H1 (cell line): ENCODE measurements around the gene CBLN3. TPM values are rescaled to one million over a fixed set of nuclear protein-coding genes. Genes with fewer than 3 reads are reported as not detected.

ENCODE experiments used
- CTCF ChIA-PET: fragments of 300-600 bp; sonication (Branson Sonifier 250); formaldehyde crosslinking; loops from one replicate; lab custom pipeline; 2021; ENCODE audit not compliant: partially characterized antibody; lab: Charles Lee
- POLR2A ChIA-PET: fragments of 300-600 bp; sonication (Branson Sonifier 250); formaldehyde crosslinking; loops from one replicate; lab custom pipeline; 2021; ENCODE audit warnings: inconsistent platforms; ENCODE audit not compliant: partially characterized antibody; lab: Charles Lee
- DNase-seq, 2 experiments: peaks; one replicate each; pipeline versions ENCODE4 v3.0.0 to v3.0.0-alpha.2; 2010 to 2022; ENCODE audit warnings: low spot score in 2 of 2, low read depth in 1 of 2, mixed read lengths in 1 of 2
- FAIRE-seq: peaks from 2 replicates; lab custom pipeline; 2011; peaks lifted over from hg19 to GRCh38; lab: Jason Lieb, UNC
- H2AFZ ChIP-seq: 2 replicates; pipeline ENCODE4 v1.8.1; 2012; ENCODE audit warnings: low read length, inconsistent platforms
- H2AK5ac ChIP-seq: 2 replicates; pipeline ENCODE4 v1.6.1; 2013; ENCODE audit warnings: low read depth, low read length
- H2BK120ac ChIP-seq: replicated peaks from 2 replicates; pipeline ENCODE3; 2013; ENCODE audit warnings: low read depth, low read length, inconsistent platforms
- H2BK12ac ChIP-seq: 2 replicates; pipeline ENCODE4 v1.6.1; 2013; ENCODE audit warnings: low read depth, low read length
- H2BK15ac ChIP-seq: 2 replicates; pipeline ENCODE4 v1.6.1; 2013; ENCODE audit warnings: low read length
- H2BK20ac ChIP-seq: 2 replicates; pipeline ENCODE4 v1.6.1; 2013; ENCODE audit warnings: low read length
- H2BK5ac ChIP-seq: 2 replicates; pipeline ENCODE4 v1.6.1; 2013; ENCODE audit warnings: low read depth, low read length
- H3K14ac ChIP-seq: 2 replicates; pipeline ENCODE4 v1.6.1; 2013; ENCODE audit warnings: inconsistent platforms; ENCODE audit not compliant: insufficient read length
- H3K18ac ChIP-seq: 2 replicates; pipeline ENCODE4 v1.6.1; 2013; ENCODE audit warnings: low read length; ENCODE audit errors: extremely low read depth
- H3K23ac ChIP-seq: 2 replicates; pipeline ENCODE4 v1.6.1; 2013; ENCODE audit warnings: inconsistent platforms; ENCODE audit not compliant: insufficient read length
- H3K23me2 ChIP-seq: 2 replicates; pipeline ENCODE4 v1.6.1; 2013; ENCODE audit warnings: low read depth, low read length
- H3K27ac ChIP-seq: 2 replicates; pipeline ENCODE4 v1.6.1; 2011; ENCODE audit warnings: low read depth, low read length, inconsistent platforms
- H3K27me3 ChIP-seq, 4 experiments: replicated peaks in 1 of 4; 1 replicate in 1 of 4; 2 replicates in 3 of 4; pipeline versions ENCODE4 v1.6.1 to v1.8.1; 2011 to 2013; ENCODE audit warnings: low read length in 3 of 4, mild to moderate bottlenecking in 3 of 4, inconsistent platforms in 2 of 4, mixed read lengths in 2 of 4, moderate library complexity in 1 of 4; ENCODE audit not compliant: control insufficient read depth in 3 of 4, insufficient read depth in 3 of 4; ENCODE audit errors: extremely low read depth in 1 of 4
- H3K36me3 ChIP-seq, 4 experiments: 2 replicates each; pipeline versions ENCODE4 v1.6.1 to v1.8.1; 2011 to 2013; ENCODE audit warnings: mild to moderate bottlenecking in 4 of 4, low read length in 3 of 4, moderate library complexity in 2 of 4, control low read depth in 1 of 4, inconsistent platforms in 1 of 4; ENCODE audit not compliant: insufficient read depth in 4 of 4, control insufficient read depth in 2 of 4
- H3K4ac ChIP-seq: replicated peaks from 2 replicates; pipeline ENCODE3; 2013; ENCODE audit warnings: low read length, low read depth, mixed read lengths, inconsistent platforms; ENCODE audit not compliant: insufficient read length
- H3K4me1 ChIP-seq, 4 experiments: replicated peaks in 1 of 4; 1 replicate in 1 of 4; 2 replicates in 3 of 4; pipeline versions ENCODE4 v1.6.1 to v1.8.1; 2011 to 2013; ENCODE audit warnings: low read length in 3 of 4, inconsistent platforms in 2 of 4, mixed read lengths in 1 of 4; ENCODE audit not compliant: insufficient read depth in 4 of 4, control insufficient read depth in 3 of 4
- H3K4me2 ChIP-seq, 2 experiments: 2 replicates each; pipeline versions ENCODE4 v1.6.1 to v1.8.1; 2011 to 2013; ENCODE audit warnings: low read depth in 2 of 2, low read length in 2 of 2, control low read depth in 1 of 2, inconsistent platforms in 1 of 2, mild to moderate bottlenecking in 1 of 2; ENCODE audit not compliant: insufficient read depth in 1 of 2
- H3K4me3 ChIP-seq, 4 experiments: fragments of 200-600, 300-600 bp in 1 of 4; sonication (generic), shearing (Covaris generic), sonication (Bioruptor Twin) in 1 of 4; 2 replicates each; pipeline versions ENCODE4 v1.5.1 to v1.8.1; 2011 to 2016; ENCODE audit warnings: low read length in 4 of 4, low read depth in 3 of 4, control low read depth in 2 of 4, inconsistent platforms in 2 of 4, mild to moderate bottlenecking in 2 of 4, mixed read lengths in 1 of 4, moderate library complexity in 1 of 4; ENCODE audit not compliant: insufficient read depth in 2 of 4; ENCODE audit errors: extremely low read depth in 1 of 4
- H3K56ac ChIP-seq: replicated peaks from 2 replicates; pipeline ENCODE3; 2013; ENCODE audit warnings: low read depth, mild to moderate bottlenecking, mixed read lengths, low read length, inconsistent platforms; ENCODE audit not compliant: insufficient read length
- H3K79me1 ChIP-seq: 2 replicates; pipeline ENCODE4 v1.6.1; 2013; ENCODE audit warnings: low read depth, low read length, control low read depth
- H3K79me2 ChIP-seq, 2 experiments: 2 replicates each; pipeline versions ENCODE4 v1.6.1 to v1.8.1; 2012 to 2013; ENCODE audit warnings: low read length in 2 of 2, mild to moderate bottlenecking in 2 of 2, inconsistent platforms in 1 of 2; ENCODE audit not compliant: insufficient read depth in 2 of 2, control insufficient read depth in 1 of 2
- H3K9ac ChIP-seq, 4 experiments: replicated peaks in 1 of 4; 1 replicate in 1 of 4; 2 replicates in 3 of 4; pipeline versions ENCODE4 v1.6.1 to v1.8.1; 2011 to 2013; ENCODE audit warnings: low read depth in 3 of 4, low read length in 3 of 4, control low read depth in 2 of 4, mild to moderate bottlenecking in 2 of 4, moderate library complexity in 2 of 4, inconsistent platforms in 1 of 4; ENCODE audit errors: extremely low read depth in 1 of 4
- H3K9me3 ChIP-seq, 2 experiments: 2 replicates each; pipeline versions ENCODE4 v1.6.1 to v1.8.1; 2012 to 2013; ENCODE audit warnings: mild to moderate bottlenecking in 2 of 2, moderate library complexity in 2 of 2, control low read depth in 1 of 2, inconsistent platforms in 1 of 2, low read depth in 1 of 2, low read length in 1 of 2, mixed read lengths in 1 of 2; ENCODE audit not compliant: insufficient read depth in 2 of 2
- H4K20me1 ChIP-seq, 2 experiments: replicated peaks in 1 of 2; 2 replicates each; pipeline versions ENCODE3 to v1.8.1; 2011 to 2013; ENCODE audit warnings: inconsistent platforms in 2 of 2, low read length in 2 of 2, mild to moderate bottlenecking in 1 of 2; ENCODE audit not compliant: insufficient read depth in 2 of 2, control insufficient read depth in 1 of 2
- H4K5ac ChIP-seq: 2 replicates; pipeline ENCODE4 v1.6.1; 2013; ENCODE audit warnings: low read length, low read depth, mixed read lengths, inconsistent platforms; ENCODE audit not compliant: insufficient read length
- H4K8ac ChIP-seq: 2 replicates; pipeline ENCODE4 v1.8.0; 2013; ENCODE audit warnings: mild to moderate bottlenecking, moderate library complexity, low read length, inconsistent platforms; ENCODE audit not compliant: insufficient read depth; ENCODE audit errors: extremely low read depth
- H4K91ac ChIP-seq: replicated peaks from 2 replicates; pipeline ENCODE3; 2013; ENCODE audit warnings: low read length, mixed read lengths, inconsistent platforms; ENCODE audit not compliant: insufficient read length
- JUN ChIP-seq: IDR thresholded peaks from 2 replicates; pipeline ENCODE4 v1.6.1; 2011; ENCODE audit warnings: low read depth, mild to moderate bottlenecking, improper control_type of control experiment, low read length
- POLR2A ChIP-seq, 2 experiments: IDR thresholded peaks; 1 replicate in 1 of 2; 2 replicates in 1 of 2; pipeline ENCODE4 v1.6.1; 2011; ENCODE audit warnings: low read depth in 2 of 2, low read length in 2 of 2, mild to moderate bottlenecking in 2 of 2; ENCODE audit errors: control extremely low read depth in 1 of 2
- POU5F1 ChIP-seq: IDR thresholded peaks from 2 replicates; pipeline ENCODE4 v1.6.1; 2011; ENCODE audit warnings: low read depth, mild to moderate bottlenecking, low read length, moderate library complexity
- SAP30 ChIP-seq: fragments of 300-600 bp; sonication (generic); IDR thresholded peaks from 2 replicates; pipeline ENCODE4 v1.7.1; 2012; ENCODE audit warnings: low read length, moderate library complexity, mild to moderate bottlenecking, inconsistent platforms; ENCODE audit not compliant: insufficient read depth, insufficient replicate concordance
- SRF ChIP-seq: IDR thresholded peaks from 2 replicates; pipeline ENCODE4 v1.6.1; 2011; ENCODE audit warnings: mild to moderate bottlenecking, low read depth, low read length, moderate library complexity
- TCF12 ChIP-seq: IDR thresholded peaks from 2 replicates; pipeline ENCODE4 v1.6.1; 2011; ENCODE audit warnings: low read depth, mild to moderate bottlenecking, low read length
- TEAD4 ChIP-seq: IDR thresholded peaks from 2 replicates; pipeline ENCODE4 v1.6.1; 2012; ENCODE audit warnings: low read depth, low read length, inconsistent platforms, mixed read lengths
- WGBS, 2 experiments: shearing (Covaris generic) in 1 of 2; methylation state at CpG; one replicate each; pipeline versions ENCODE4 v1.1.6 to v1.1.7; 2013 to 2015; ENCODE audit warnings: low lambda C conversion rate in 2 of 2, mixed read lengths in 2 of 2, inconsistent platforms in 1 of 2, low coverage in 1 of 2, missing lambda C conversion rate in 1 of 2; ENCODE audit not compliant: insufficient replicate concordance in 2 of 2, insufficient coverage in 1 of 2, insufficient read length in 1 of 2; ENCODE audit errors: extremely low coverage in 1 of 2, missing lambda C conversion rate in 1 of 2; 5-methylcytosine and 5-hydroxymethylcytosine counted together
- polyA plus RNA-seq, 7 experiments: library from polyadenylated mRNA; depleted of rRNA in 3 of 7; stranded (reverse) in 5 of 7; unstranded in 2 of 7; fragments of >200 nt in 5 of 7; fragments of 200-250 nt in 2 of 7; gene quantifications; 1 replicate in 5 of 7; 2 replicates in 1 of 7; 4 replicates in 1 of 7; pipeline versions ENCODE4 v1.2.1 to v1.2.3, GENCODE V29; 2011 to 2013; ENCODE audit warnings: missing spikeins in 2 of 7, mixed read lengths in 2 of 7
- total RNA-seq: library from RNA; stranded (reverse); fragmentation: NEBNext Ultra II Directional; extraction: Animal tissue kit (Norgen Biotek cat#: 25700); gene quantifications from 2 replicates; pipeline ENCODE4 v1.2.1, GENCODE V29; 2021

CBLN3 gene
- total and polyA plus RNA-seq, 2 of the 8 experiments (the other 6 are each of a cell fraction or from before 2014, with no cell fraction given), result 0.54 to 1.00 TPM

- Histone ChIP-seq H2BK12ac (no peak overlapping the region), H3K79me2 (no peaks in the 10 kb centered on the region), H4K5ac (no peak overlapping the region), H3K18ac (no peak overlapping the region), H3K14ac (no peak overlapping the region), H3K4me2 (no peak overlapping the region), H3K27ac (no peak overlapping the region), H3K23me2 (no peaks in the 10 kb centered on the region), H4K8ac (peak overlapping the region; percentile 57; the same call in 1 of the 2 replicates), H3K27me3 (peaks cover 0 to 6% (median 2%) of the 10 kb centered on the region in 4 experiments; a peak in 3 of 7 replicates), H2AFZ (no peak overlapping the region), H3K23ac (no peak overlapping the region), H4K20me1 (no peaks in the 10 kb centered on the region), H3K79me1 (no peaks in the 10 kb centered on the region), H3K4me1 (no peaks in the 10 kb centered on the region), H2AK5ac (no peak overlapping the region), H4K91ac (no peak overlapping the region), H3K4me3 (no peak overlapping the region), H2BK20ac (no peak overlapping the region), H2BK120ac (no peak overlapping the region), H3K9ac (no peak overlapping the region), H3K4ac (no peak overlapping the region), H3K56ac (no peak overlapping the region), H3K36me3 (peaks cover 4 to 11% (median 7%) of the 10 kb centered on the region in 4 experiments; a peak in 5 of 8 replicates), H2BK15ac (no peak overlapping the region), H3K9me3 (no peaks in the 10 kb centered on the region), H2BK5ac (no peak overlapping the region)
- 92% methylated on average over 19 of the region's 19 CpGs; no CpG with 5 or more reads in 1 of the 2 experiments for WGBS, 2 experiments
- no peak for TF ChIP-seq SAP30
- no peak for TF ChIP-seq JUN
- TF ChIP-seq TEAD4, result no peak
- TF ChIP-seq SRF, result no peak
- no peak for TF ChIP-seq POU5F1
- TF ChIP-seq TCF12, result no peak
- TF ChIP-seq POLR2A (IDR thresholded peaks at IDR 0.05; ENCODE audit: control extremely low read depth in 1 of 2, low read depth in 2 of 2, low read length in 2 of 2), result no peak
- DNase-seq, result no peak
- CTCF ChIA-PET, result interaction anchor here (0.6 to 9.6 kb wide), 9 partner anchors 9 to 79 kb away, joined by 3 to 101 read pairs (median 10); partner anchors contain the start of genes CBLN3 and NYNRIN
- no peak for FAIRE-seq
- POLR2A ChIA-PET, result interaction anchor here (6.3 kb wide), 1 partner anchor 13 kb away, joined by 28 read pairs; the partner anchor contains the start of genes CBLN3 and KHNYN
These were observed 13.1 kb downstream of the CBLN3 start for GRCh38 chr14:24416254-24416931.
